ENCODE results near the gene RAET1G.
"Not testable (repeated sequence)": the region's sequence is repeated elsewhere in the genome, so short reads cannot be mapped to it uniquely, and the experiment has no call there.

Gene RAET1G, protein sequence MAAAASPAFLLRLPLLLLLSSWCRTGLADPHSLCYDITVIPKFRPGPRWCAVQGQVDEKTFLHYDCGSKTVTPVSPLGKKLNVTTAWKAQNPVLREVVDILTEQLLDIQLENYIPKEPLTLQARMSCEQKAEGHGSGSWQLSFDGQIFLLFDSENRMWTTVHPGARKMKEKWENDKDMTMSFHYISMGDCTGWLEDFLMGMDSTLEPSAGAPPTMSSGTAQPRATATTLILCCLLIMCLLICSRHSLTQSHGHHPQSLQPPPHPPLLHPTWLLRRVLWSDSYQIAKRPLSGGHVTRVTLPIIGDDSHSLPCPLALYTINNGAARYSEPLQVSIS

DNA sequence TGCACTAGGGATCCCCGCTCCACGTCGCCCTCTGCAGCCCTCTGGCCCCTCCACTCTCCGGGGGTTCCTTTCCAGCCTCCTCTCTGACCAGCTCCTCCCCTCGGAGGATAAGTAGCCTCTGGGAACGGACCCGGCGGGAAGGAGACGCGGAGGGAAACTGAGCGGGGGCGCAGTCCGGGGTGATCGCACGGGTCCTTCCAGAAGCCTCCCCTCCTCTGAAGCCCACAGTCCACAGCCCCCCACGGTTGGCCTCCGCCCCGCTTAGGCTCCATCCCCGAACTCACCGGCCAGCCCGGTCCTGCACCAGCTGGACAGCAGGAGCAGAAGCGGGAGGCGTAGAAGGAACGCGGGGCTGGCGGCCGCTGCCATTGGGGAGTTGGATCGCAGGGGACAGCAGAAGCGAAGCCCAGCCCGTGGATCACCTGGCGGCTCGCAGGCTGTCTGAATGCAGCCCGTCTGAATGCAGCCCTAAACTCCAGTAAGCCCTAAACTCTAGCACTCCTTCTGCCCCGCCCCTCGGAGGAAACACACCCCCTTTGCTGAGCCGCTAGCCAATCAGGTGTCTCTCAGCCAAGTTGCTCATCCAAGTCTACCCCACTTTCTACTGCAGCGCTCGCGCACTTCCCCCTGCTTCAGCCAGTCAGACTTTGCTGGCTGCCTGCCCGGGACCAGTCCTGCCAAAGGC lies at the start of gene RAET1G:
RAET1G (minus strand) TSS at position 480 of the 685 bp plus-strand sequence; CDS start at position 369, 111 bp downstream.
- Histone ChIP-seq H3K9ac (ENCODE audit: low read depth, low read length) (no peak within 1 kb of the TSS), H3K27ac (ENCODE audit: low read depth, low read length) (no peak within 1 kb of the TSS), H3K36me3 (ENCODE audit: control insufficient read depth, insufficient read depth, low read length) (no peaks in the 10 kb centered on the region), H3K4me3 (ENCODE audit: low read depth, low read length) (peak within 1 kb of the TSS; percentile 67), H3K27me3 (ENCODE audit: control insufficient read depth, insufficient read depth, low read length) (peaks cover 83% of the 10 kb centered on the region), H3K9me3 (ENCODE audit: control insufficient read depth, insufficient read depth, low read length) (no peaks in the 10 kb centered on the region), H3K4me1 (ENCODE audit: control insufficient read depth, insufficient read depth, low read length) (no peaks in the 10 kb centered on the region)

GRCh38 chr6:149969635-149970034 lies 46.7 kb upstream of the RAET1G start:
- Histone ChIP-seq H3K36me3 (ENCODE audit: control insufficient read depth, insufficient read depth, low read length) (no peaks in the 10 kb centered on the region), H3K9ac (ENCODE audit: low read depth, low read length) (no peak overlapping the region), H3K27me3 (ENCODE audit: control insufficient read depth, insufficient read depth, low read length) (peaks cover 96% of the 10 kb centered on the region)

DNA sequence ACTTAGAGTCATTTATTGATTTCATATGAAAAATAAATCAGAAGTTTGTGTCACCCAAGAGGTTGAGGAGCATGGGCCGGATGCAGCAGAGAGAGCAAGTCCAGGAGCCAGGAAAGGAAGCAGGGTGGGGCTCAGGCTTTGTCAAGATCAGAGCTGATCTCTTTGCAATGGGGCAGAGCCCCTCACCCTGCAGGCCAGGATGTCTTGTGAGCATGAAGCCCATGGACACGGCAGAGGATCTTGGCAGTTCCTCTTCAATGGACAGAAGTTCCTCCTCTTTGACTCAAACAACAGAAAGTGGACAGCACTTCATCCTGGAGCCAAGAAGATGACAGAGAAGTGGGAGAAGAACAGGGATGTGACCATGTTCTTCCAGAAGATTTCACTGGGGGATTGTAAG lies 46.0 kb upstream of the RAET1G start:
- H3K4me3 ChIP-seq (ENCODE audit: low read depth, low read length); H3K27ac ChIP-seq (ENCODE audit: low read depth, low read length); H3K9ac ChIP-seq (ENCODE audit: low read depth, low read length); H3K9me3 ChIP-seq (ENCODE audit: control insufficient read depth, insufficient read depth, low read length); H3K36me3 ChIP-seq (ENCODE audit: control insufficient read depth, insufficient read depth, low read length): not testable (repeated sequence)
- H3K27me3 ChIP-seq (ENCODE audit: control insufficient read depth, insufficient read depth, low read length): peaks cover 96% of the 10 kb centered on the region
- peaks cover 13% of the 10 kb centered on the region; the same call in 1 of the 2 replicates for H3K4me1 ChIP-seq (ENCODE audit: control insufficient read depth, insufficient read depth, low read length)

More at GRCh38 chr6:149969635-149970034, 46.7 kb upstream of the RAET1G start:
- Histone ChIP-seq H3K4me1 (ENCODE audit: control insufficient read depth, insufficient read depth, low read length) (peaks cover 7% of the 10 kb centered on the region; the same call in 1 of the 2 replicates), H3K4me3 (ENCODE audit: low read depth, low read length) (no peak overlapping the region), H3K9me3 (ENCODE audit: control insufficient read depth, insufficient read depth, low read length) (no peaks in the 10 kb centered on the region), H3K27ac (ENCODE audit: low read depth, low read length) (no peak overlapping the region)

DNA sequence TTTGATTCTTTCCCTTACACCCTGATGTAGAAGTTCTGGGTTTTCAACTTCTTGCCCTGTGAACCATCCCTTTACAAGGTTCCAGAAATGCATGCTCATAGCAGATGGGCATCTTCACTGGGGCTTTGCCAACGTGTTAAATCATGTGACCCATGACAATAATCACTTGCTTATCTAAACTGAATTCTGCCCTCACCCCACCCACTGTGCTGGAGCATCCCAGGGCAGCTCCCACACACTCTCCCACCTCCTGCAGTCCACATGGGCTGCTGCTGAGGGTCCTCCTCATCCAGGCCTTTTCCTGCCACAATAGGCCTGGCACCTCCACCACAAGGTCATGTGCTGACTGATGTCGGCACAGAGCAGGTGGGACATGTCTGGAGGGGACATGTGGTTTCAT lies 45.1 kb upstream of the RAET1G start:
- H3K36me3 ChIP-seq (ENCODE audit: control insufficient read depth, insufficient read depth, low read length); H3K9ac ChIP-seq (ENCODE audit: low read depth, low read length); H3K27ac ChIP-seq (ENCODE audit: low read depth, low read length); H3K9me3 ChIP-seq (ENCODE audit: control insufficient read depth, insufficient read depth, low read length); H3K4me3 ChIP-seq (ENCODE audit: low read depth, low read length): not testable (repeated sequence)
- Histone ChIP-seq H3K4me1 (ENCODE audit: control insufficient read depth, insufficient read depth, low read length) (peaks cover 13% of the 10 kb centered on the region; the same call in 1 of the 2 replicates), H3K27me3 (ENCODE audit: control insufficient read depth, insufficient read depth, low read length) (peaks cover 96% of the 10 kb centered on the region)

DNA sequence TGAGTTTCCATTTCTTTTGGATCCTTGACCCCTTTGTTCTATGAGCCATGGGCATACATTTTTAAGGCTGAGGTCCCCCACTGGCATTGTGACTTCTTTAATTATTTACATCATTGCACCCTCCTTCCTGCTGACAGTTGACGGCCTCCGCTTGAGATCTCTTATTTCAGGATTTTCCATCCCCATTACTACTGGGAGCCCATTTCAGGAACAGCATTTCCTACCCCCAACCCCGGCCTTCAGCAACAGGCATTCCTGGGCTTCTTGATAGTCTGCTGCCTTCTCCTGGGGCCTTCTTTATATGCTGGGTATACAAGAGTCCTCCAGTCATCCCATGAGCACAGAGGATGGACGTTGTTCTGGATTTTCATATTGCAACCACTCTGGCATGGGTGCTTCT lies 44.7 kb upstream of the RAET1G start:
- peaks cover 13% of the 10 kb centered on the region; the same call in 1 of the 2 replicates for H3K4me1 ChIP-seq (ENCODE audit: control insufficient read depth, insufficient read depth, low read length)
- peaks cover 96% of the 10 kb centered on the region for H3K27me3 ChIP-seq (ENCODE audit: control insufficient read depth, insufficient read depth, low read length)
- no peak overlapping the region for H3K27ac ChIP-seq (ENCODE audit: low read depth, low read length)
- H3K36me3 ChIP-seq (ENCODE audit: control insufficient read depth, insufficient read depth, low read length): no peaks in the 10 kb centered on the region
- H3K9me3 ChIP-seq (ENCODE audit: control insufficient read depth, insufficient read depth, low read length): no peaks in the 10 kb centered on the region
- H3K9ac ChIP-seq (ENCODE audit: low read depth, low read length): no peak overlapping the region
- no peak overlapping the region for H3K4me3 ChIP-seq (ENCODE audit: low read depth, low read length)

- not testable (repeated sequence) for H3K9ac ChIP-seq (ENCODE audit: low read depth, low read length)
Measured at GRCh38 chr6:149966319-149966718, 43.4 kb upstream of the RAET1G start.

GRCh38 chr6:149965194-149966020 lies 42.5 kb upstream of the RAET1G start:
- H3K27me3 ChIP-seq (ENCODE audit: control insufficient read depth, insufficient read depth, low read length): peaks cover 100% of the 10 kb centered on the region
- H3K27ac ChIP-seq (ENCODE audit: low read depth, low read length): no peak overlapping the region
- no peaks in the 10 kb centered on the region for H3K9me3 ChIP-seq (ENCODE audit: control insufficient read depth, insufficient read depth, low read length)
- H3K36me3 ChIP-seq (ENCODE audit: control insufficient read depth, insufficient read depth, low read length): no peaks in the 10 kb centered on the region
- peaks cover 13% of the 10 kb centered on the region; the same call in 1 of the 2 replicates for H3K4me1 ChIP-seq (ENCODE audit: control insufficient read depth, insufficient read depth, low read length)
- H3K4me3 ChIP-seq (ENCODE audit: low read depth, low read length): peak overlapping the region; percentile 78
- H3K9ac ChIP-seq (ENCODE audit: low read depth, low read length): no peak overlapping the region

More at GRCh38 chr6:149966319-149966718, 43.4 kb upstream of the RAET1G start:
- not testable (repeated sequence) for H3K36me3 ChIP-seq (ENCODE audit: control insufficient read depth, insufficient read depth, low read length); H3K4me3 ChIP-seq (ENCODE audit: low read depth, low read length); H3K27ac ChIP-seq (ENCODE audit: low read depth, low read length); H3K9me3 ChIP-seq (ENCODE audit: control insufficient read depth, insufficient read depth, low read length)
- peaks cover 13% of the 10 kb centered on the region; the same call in 1 of the 2 replicates for H3K4me1 ChIP-seq (ENCODE audit: control insufficient read depth, insufficient read depth, low read length)
- H3K27me3 ChIP-seq (ENCODE audit: control insufficient read depth, insufficient read depth, low read length): peaks cover 98% of the 10 kb centered on the region

DNA sequence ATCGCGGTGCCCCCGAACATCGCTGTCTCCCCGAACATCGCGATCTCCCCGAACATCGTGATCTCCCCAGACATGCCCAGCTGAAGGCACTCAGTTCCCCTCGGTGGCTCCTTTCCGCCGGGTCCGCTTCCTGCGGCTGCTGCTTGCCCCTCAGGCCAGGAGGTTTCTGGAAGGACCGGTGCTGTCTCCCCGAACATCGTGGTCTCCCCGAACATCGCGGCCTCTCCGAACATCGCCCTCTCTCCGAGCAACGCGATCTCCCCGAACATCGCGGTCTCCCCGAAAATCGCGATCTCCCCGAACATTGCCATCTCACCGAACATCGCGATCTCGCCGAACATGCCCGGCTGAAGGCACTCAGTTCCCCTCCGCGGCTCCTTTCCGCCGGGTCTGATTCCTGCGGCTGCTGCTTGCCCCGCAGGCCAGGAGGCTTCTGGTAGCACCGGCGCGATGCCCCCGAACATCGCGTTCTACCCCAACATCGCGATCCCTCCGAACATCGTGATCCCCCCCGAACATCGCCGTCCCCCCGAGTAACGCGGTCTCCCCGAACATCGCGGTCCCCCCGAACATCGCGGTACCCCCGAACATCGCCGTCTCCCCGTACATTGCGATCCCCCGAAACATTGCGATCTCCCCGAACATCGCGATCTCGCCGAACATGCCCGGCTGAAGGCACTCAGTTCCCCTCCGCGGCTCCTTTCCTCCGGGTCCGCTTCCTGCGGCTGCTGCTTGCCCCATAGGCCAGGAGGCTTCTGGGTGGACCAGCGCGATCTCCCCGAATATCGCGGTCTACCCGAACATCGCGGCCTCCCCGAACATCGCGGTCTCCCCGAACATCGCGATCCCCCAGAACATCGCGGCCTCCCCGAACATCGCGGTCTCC lies 41.6 kb upstream of the RAET1G start:
- no peak overlapping the region for H3K9ac ChIP-seq (ENCODE audit: low read depth, low read length)
- H3K36me3 ChIP-seq (ENCODE audit: control insufficient read depth, insufficient read depth, low read length): no peaks in the 10 kb centered on the region
- H3K4me3 ChIP-seq (ENCODE audit: low read depth, low read length): peak overlapping the region; percentile 78
- H3K4me1 ChIP-seq (ENCODE audit: control insufficient read depth, insufficient read depth, low read length): peaks cover 13% of the 10 kb centered on the region; the same call in 1 of the 2 replicates
- H3K27me3 ChIP-seq (ENCODE audit: control insufficient read depth, insufficient read depth, low read length): peaks cover 100% of the 10 kb centered on the region
- H3K27ac ChIP-seq (ENCODE audit: low read depth, low read length): no peak overlapping the region
- no peaks in the 10 kb centered on the region for H3K9me3 ChIP-seq (ENCODE audit: control insufficient read depth, insufficient read depth, low read length)

DNA sequence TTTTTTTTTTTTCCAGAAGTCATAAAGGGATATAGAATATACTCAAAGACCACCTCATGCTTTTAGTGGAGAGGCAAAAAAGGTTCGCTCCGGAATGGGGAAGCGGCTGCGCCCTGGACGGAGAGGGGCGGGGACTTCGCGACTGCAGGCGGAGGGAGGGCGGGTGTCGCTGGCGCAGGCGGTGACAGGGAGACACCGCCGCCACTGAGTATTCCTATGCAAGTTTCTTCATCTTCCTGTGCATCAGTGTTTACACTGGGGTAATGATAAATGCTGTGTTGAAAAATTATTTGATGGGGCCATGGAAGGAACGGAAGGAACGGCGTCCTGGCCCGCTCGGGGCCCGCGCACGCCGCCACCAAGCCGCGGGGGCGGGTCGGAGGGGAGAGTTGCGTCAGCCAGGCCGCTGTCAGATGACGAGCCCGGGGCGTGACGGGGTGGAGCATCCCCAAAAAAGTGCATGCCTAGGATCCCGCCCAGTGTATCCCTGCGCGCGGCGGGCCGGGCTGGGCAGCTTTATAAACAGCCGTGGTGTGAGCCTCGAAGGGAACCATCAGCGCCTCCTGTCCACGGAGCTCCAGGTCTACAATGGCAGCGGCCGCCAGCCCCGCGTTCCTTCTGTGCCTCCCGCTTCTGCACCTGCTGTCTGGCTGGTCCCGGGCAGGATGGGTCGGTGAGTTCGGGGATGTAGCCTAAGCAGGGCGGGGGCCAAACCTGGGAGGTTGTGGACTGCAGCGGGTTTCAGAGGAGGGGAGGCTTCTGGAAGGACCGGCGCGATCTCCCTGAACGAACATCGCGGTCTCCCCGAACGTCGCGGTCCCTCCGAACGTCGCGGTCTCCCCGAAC lies 40.8 kb upstream of the RAET1G start, which contains the start of gene ULBP1:
ULBP1 (plus strand) TSS at position 482 of the 846 bp plus-strand sequence; CDS start at position 589, 107 bp downstream.
- no peaks in the 10 kb centered on the region for H3K9me3 ChIP-seq (ENCODE audit: control insufficient read depth, insufficient read depth, low read length)
- H3K4me3 ChIP-seq (ENCODE audit: low read depth, low read length): peak within 1 kb of the TSS; percentile 78
- H3K27me3 ChIP-seq (ENCODE audit: control insufficient read depth, insufficient read depth, low read length): peaks cover 100% of the 10 kb centered on the region
- H3K4me1 ChIP-seq (ENCODE audit: control insufficient read depth, insufficient read depth, low read length): peaks cover 13% of the 10 kb centered on the region; the same call in 1 of the 2 replicates
- no peaks in the 10 kb centered on the region for H3K36me3 ChIP-seq (ENCODE audit: control insufficient read depth, insufficient read depth, low read length)
- peak within 1 kb of the TSS; percentile 76 for H3K9ac ChIP-seq (ENCODE audit: low read depth, low read length)
- no peak within 1 kb of the TSS for H3K27ac ChIP-seq (ENCODE audit: low read depth, low read length)
